Neural progenitor cell (in vitro differentiated cells): ENCODE data around the gene CALCOCO2. TPM values are rescaled to one million over a fixed set of nuclear protein-coding genes. Genes with fewer than 3 reads are reported as not detected.
A peak's percentile ranks its signal among the peaks of the same experiment; 100 is the strongest.

Source experiments
- DNase-seq: peaks from one replicate; pipeline ENCODE4 v3.0.0-alpha.2; 2016; ENCODE audit warnings: low spot score
- H2AFZ ChIP-seq: fragments of 200-600 bp; sonication (generic); replicated peaks from 2 replicates; pipeline ENCODE4 v1.6.1; 2016; ENCODE audit warnings: antibody characterized with exemption
- H3F3A ChIP-seq: fragments of 200-600 bp; sonication (generic); 2 replicates; pipeline ENCODE4 v1.6.1; 2016; ENCODE audit warnings: antibody characterized with exemption, low read depth
- H3K27ac ChIP-seq: fragments of 200-600 bp; sonication (generic); 2 replicates; pipeline ENCODE4 v1.5.1; 2016; ENCODE audit warnings: mild to moderate bottlenecking
- H3K27me3 ChIP-seq: fragments of 200-600 bp; sonication (generic); 2 replicates; pipeline ENCODE4 v1.6.1; 2016; ENCODE audit warnings: mild to moderate bottlenecking, moderate library complexity
- H3K36me3 ChIP-seq: fragments of 200-600 bp; sonication (generic); 2 replicates; pipeline ENCODE4 v1.5.1; 2016
- H3K4me1 ChIP-seq: fragments of 200-600 bp; sonication (generic); 2 replicates; pipeline ENCODE4 v1.6.1; 2016; ENCODE audit warnings: mixed run types
- H3K4me2 ChIP-seq: fragments of 200-600 bp; sonication (generic); 2 replicates; pipeline ENCODE4 v1.6.1; 2016
- H3K4me3 ChIP-seq: fragments of 200-600 bp; sonication (generic); 2 replicates; pipeline ENCODE4 v1.5.1; 2016
- H3K79me2 ChIP-seq: fragments of 200-600 bp; sonication (generic); 2 replicates; pipeline ENCODE4 v1.6.1; 2016; ENCODE audit warnings: low read depth
- H3K9ac ChIP-seq: fragments of 200-600 bp; sonication (generic); 2 replicates; pipeline ENCODE4 v1.6.1; 2016
- H3K9me3 ChIP-seq: fragments of 200-600 bp; sonication (generic); 2 replicates; pipeline ENCODE4 v1.5.1; 2016; ENCODE audit warnings: low read depth
- H4K20me1 ChIP-seq: fragments of 200-600 bp; sonication (generic); 2 replicates; pipeline ENCODE4 v1.6.1; 2016; ENCODE audit warnings: low read depth
- H3K27ac Mint-ChIP-seq: 3 replicates; pipeline ENCODE4 v1.8.0; 2021; ENCODE audit warnings: mixed read lengths
- H3K27me3 Mint-ChIP-seq: 2 replicates; pipeline ENCODE4 v1.8.0; 2022; ENCODE audit warnings: low read depth, mild to moderate bottlenecking, inconsistent platforms, moderate library complexity, mixed read lengths; ENCODE audit not compliant: insufficient read depth
- H3K36me3 Mint-ChIP-seq: 3 replicates; pipeline ENCODE4 v1.8.0; 2021; ENCODE audit warnings: mixed read lengths
- H3K4me1 Mint-ChIP-seq: 3 replicates; pipeline ENCODE4 v1.8.0; 2021; ENCODE audit warnings: mixed read lengths
- H3K4me3 Mint-ChIP-seq: 3 replicates; pipeline ENCODE4 v1.8.0; 2021; ENCODE audit warnings: mild to moderate bottlenecking, moderate library complexity, mixed read lengths
- H3K9me3 Mint-ChIP-seq: 3 replicates; pipeline ENCODE4 v1.8.0; 2020; ENCODE audit warnings: mixed read lengths
- CTCF ChIP-seq: fragments of 200-600 bp; sonication (generic); IDR thresholded peaks from 2 replicates; pipeline ENCODE4 v1.5.1; 2017; ENCODE audit warnings: antibody characterized with exemption, mild to moderate bottlenecking
- EZH2 ChIP-seq: fragments of 200-600 bp; sonication (generic); IDR thresholded peaks from 2 replicates; pipeline ENCODE4 v1.6.1; 2017; ENCODE audit warnings: antibody characterized with exemption, mild to moderate bottlenecking, moderate library complexity
- EZH2phosphoT487 ChIP-seq: fragments of 200-600 bp; sonication (generic); IDR thresholded peaks from 2 replicates; pipeline ENCODE4 v1.6.1; 2017; ENCODE audit warnings: antibody characterized with exemption
- total RNA-seq: library from RNA; depleted of rRNA; stranded (reverse); fragments of >200 nt; gene quantifications from 2 replicates; pipeline ENCODE4 v1.2.3, GENCODE V29; 2015; ENCODE audit warnings: low replicate concordance

The CALCOCO2 gene
- total RNA-seq, 1 donor from 2014 or later: 34.1 TPM

- H3K4me2 ChIP-seq: no peak overlapping the region
- H3K27me3 ChIP-seq: peaks cover under 1% of the 10 kb centered on the region
- no peak overlapping the region for H3K9ac ChIP-seq
- Mint-ChIP-seq H3K4me3 (no peak overlapping the region), H3K9me3 (no peaks in the 10 kb centered on the region), H3K27me3 (peaks cover 7% of the 10 kb centered on the region), H3K36me3 (no peaks in the 10 kb centered on the region), H3K4me1 (peaks cover 5% of the 10 kb centered on the region), H3K27ac (no peak overlapping the region)
- H4K20me1 ChIP-seq: no peaks in the 10 kb centered on the region
- H3K79me2 ChIP-seq: no peaks in the 10 kb centered on the region
- DNase-seq: no peak
- H3F3A ChIP-seq: no peaks in the 10 kb centered on the region
- no peaks in the 10 kb centered on the region for H3K4me1 ChIP-seq
- no peak for TF ChIP-seq EZH2
- no peak for TF ChIP-seq CTCF
- TF ChIP-seq EZH2phosphoT487: no peak
- H3K9me3 ChIP-seq: no peaks in the 10 kb centered on the region
- no peaks in the 10 kb centered on the region for H3K36me3 ChIP-seq
- H3K27ac ChIP-seq: no peak overlapping the region
- H3K4me3 ChIP-seq: no peak overlapping the region
- H2AFZ ChIP-seq: no peak overlapping the region
Measured at GRCh38 chr17:48799069-48799723, 31.6 kb upstream of the CALCOCO2 start.

GRCh38 chr17:48800626-48801217 is 30.1 kb upstream of the CALCOCO2 start:
- Histone ChIP-seq H3K9ac (no peak overlapping the region), H3K79me2 (no peaks in the 10 kb centered on the region), H2AFZ (no peak overlapping the region), H3K36me3 (no peaks in the 10 kb centered on the region), H4K20me1 (no peaks in the 10 kb centered on the region), H3K9me3 (no peaks in the 10 kb centered on the region), H3F3A (no peaks in the 10 kb centered on the region), H3K27me3 (peaks cover 8% of the 10 kb centered on the region), H3K4me2 (no peak overlapping the region), H3K4me1 (no peaks in the 10 kb centered on the region), H3K4me3 (no peak overlapping the region), H3K27ac (no peak overlapping the region)
- no peaks in the 10 kb centered on the region for H3K36me3 Mint-ChIP-seq
- no peak for DNase-seq
- no peak overlapping the region for H3K4me3 Mint-ChIP-seq
- H3K27ac Mint-ChIP-seq: no peak overlapping the region
- peaks cover 11% of the 10 kb centered on the region for H3K27me3 Mint-ChIP-seq
- H3K9me3 Mint-ChIP-seq: no peaks in the 10 kb centered on the region
- H3K4me1 Mint-ChIP-seq: peaks cover 3% of the 10 kb centered on the region
- TF ChIP-seq EZH2phosphoT487 (no peak), CTCF (no peak), EZH2 (no peak)

- Histone ChIP-seq H3K27me3 (peaks cover 8% of the 10 kb centered on the region), H3K79me2 (no peaks in the 10 kb centered on the region), H2AFZ (no peak overlapping the region), H3K9me3 (no peaks in the 10 kb centered on the region), H3K9ac (no peak overlapping the region), H3K4me2 (no peak overlapping the region), H3K4me3 (no peak overlapping the region), H3K36me3 (no peaks in the 10 kb centered on the region), H4K20me1 (no peaks in the 10 kb centered on the region), H3K4me1 (no peaks in the 10 kb centered on the region), H3F3A (no peaks in the 10 kb centered on the region), H3K27ac (no peak overlapping the region)
- Mint-ChIP-seq H3K27me3 (peaks cover 9% of the 10 kb centered on the region), H3K36me3 (no peaks in the 10 kb centered on the region), H3K4me1 (no peaks in the 10 kb centered on the region), H3K9me3 (no peaks in the 10 kb centered on the region), H3K27ac (no peak overlapping the region), H3K4me3 (no peak overlapping the region)
- peak; percentile 80 for DNase-seq
- peak; percentile 94 for TF ChIP-seq CTCF
- peak; percentile 47 for TF ChIP-seq EZH2
- TF ChIP-seq EZH2phosphoT487: no peak
Measured at GRCh38 chr17:48804936-48805411, 25.9 kb upstream of the CALCOCO2 start.
